ENCODE measurements around the gene EPN1.

DNA sequence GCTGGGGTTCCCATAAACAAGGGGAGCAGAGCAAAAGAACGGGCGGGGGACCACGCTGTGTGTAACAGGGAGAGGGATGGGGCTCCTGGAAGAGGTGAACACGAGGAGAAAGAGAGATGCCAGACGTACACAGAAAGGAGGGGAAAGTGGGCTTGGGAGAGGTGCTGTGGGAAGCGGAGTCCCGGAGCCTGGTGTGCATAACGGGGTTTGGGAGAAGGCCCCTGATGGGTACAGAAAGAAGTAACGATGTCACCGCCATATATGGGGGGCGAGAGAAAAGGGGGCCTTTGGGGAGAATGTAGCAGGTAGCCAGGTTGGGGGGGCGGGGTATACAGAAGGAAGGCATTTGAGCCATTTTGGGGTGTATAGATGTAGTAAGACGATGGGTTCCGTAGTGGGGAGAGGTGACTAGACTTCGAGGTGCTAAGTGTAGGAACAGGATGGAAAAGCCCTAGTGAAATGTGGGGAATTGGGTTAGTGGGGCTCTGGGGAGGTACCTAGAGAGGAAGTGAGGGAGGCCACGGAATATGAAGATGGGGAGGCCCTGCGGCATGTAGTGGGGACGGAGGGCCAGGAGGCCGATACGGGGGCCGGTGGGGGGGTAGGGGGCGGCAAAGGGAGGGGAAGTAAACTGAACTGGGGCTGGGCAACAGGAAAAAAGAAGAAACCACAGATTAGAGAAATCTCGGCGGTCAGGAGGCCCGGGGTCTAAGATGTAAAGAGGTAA, 33.4 kb upstream of the EPN1 start:
- TF ChIP-seq, protein P1, sequence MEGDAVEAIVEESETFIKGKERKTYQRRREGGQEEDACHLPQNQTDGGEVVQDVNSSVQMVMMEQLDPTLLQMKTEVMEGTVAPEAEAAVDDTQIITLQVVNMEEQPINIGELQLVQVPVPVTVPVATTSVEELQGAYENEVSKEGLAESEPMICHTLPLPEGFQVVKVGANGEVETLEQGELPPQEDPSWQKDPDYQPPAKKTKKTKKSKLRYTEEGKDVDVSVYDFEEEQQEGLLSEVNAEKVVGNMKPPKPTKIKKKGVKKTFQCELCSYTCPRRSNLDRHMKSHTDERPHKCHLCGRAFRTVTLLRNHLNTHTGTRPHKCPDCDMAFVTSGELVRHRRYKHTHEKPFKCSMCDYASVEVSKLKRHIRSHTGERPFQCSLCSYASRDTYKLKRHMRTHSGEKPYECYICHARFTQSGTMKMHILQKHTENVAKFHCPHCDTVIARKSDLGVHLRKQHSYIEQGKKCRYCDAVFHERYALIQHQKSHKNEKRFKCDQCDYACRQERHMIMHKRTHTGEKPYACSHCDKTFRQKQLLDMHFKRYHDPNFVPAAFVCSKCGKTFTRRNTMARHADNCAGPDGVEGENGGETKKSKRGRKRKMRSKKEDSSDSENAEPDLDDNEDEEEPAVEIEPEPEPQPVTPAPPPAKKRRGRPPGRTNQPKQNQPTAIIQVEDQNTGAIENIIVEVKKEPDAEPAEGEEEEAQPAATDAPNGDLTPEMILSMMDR (IDR thresholded peaks at IDR 0.05; ENCODE audit: low read depth, low read length, missing input control), result no peak
- no peak for TF ChIP-seq EGR1 (IDR thresholded peaks at IDR 0.05; ENCODE audit: low read depth in 2 of 2)
- TF ChIP-seq TAF1 (conservative IDR thresholded peaks at IDR 0.05), result no peak
- TF ChIP-seq, protein P2, sequence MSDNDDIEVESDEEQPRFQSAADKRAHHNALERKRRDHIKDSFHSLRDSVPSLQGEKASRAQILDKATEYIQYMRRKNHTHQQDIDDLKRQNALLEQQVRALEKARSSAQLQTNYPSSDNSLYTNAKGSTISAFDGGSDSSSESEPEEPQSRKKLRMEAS (IDR thresholded peaks at IDR 0.05), result no peak
- TF ChIP-seq SP1 (IDR thresholded peaks at IDR 0.05), result no peak
- no peak for TF ChIP-seq YY1 (IDR thresholded peaks at IDR 0.05)

All from liver (tissue), 3 donors.